LNCAP (cell line): ENCODE results near the gene HDAC4.

Experiments
- TF ChIP-seq, protein P1 (sequence below): fragments of 450-650 bp; IDR thresholded peaks from 2 replicates; pipeline ENCODE4 v1.5.1; 2017; ENCODE audit warnings: mild to moderate bottlenecking

HDAC4 gene

DNA sequence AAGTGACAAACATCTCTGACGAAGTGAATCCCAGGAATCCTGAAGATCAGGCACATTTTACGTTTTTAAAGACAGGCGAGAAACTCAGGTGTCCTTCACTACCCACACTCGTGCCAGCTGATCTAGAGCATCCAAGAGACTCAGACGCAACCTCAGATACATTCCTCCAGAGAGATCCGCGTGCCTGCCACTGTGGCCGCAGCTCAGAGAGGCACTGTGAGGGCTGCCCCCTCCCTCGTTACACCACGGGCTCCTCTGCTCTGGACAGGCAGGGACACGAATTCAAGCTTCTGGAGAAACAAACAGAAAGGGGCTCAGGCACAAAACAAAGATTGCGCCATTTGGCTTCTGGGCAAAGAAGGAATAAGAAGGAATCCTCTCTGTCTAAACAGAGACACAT is 268.0 kb downstream of the HDAC4 start:
- TF ChIP-seq, protein P1, sequence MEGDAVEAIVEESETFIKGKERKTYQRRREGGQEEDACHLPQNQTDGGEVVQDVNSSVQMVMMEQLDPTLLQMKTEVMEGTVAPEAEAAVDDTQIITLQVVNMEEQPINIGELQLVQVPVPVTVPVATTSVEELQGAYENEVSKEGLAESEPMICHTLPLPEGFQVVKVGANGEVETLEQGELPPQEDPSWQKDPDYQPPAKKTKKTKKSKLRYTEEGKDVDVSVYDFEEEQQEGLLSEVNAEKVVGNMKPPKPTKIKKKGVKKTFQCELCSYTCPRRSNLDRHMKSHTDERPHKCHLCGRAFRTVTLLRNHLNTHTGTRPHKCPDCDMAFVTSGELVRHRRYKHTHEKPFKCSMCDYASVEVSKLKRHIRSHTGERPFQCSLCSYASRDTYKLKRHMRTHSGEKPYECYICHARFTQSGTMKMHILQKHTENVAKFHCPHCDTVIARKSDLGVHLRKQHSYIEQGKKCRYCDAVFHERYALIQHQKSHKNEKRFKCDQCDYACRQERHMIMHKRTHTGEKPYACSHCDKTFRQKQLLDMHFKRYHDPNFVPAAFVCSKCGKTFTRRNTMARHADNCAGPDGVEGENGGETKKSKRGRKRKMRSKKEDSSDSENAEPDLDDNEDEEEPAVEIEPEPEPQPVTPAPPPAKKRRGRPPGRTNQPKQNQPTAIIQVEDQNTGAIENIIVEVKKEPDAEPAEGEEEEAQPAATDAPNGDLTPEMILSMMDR, result no peak

DNA sequence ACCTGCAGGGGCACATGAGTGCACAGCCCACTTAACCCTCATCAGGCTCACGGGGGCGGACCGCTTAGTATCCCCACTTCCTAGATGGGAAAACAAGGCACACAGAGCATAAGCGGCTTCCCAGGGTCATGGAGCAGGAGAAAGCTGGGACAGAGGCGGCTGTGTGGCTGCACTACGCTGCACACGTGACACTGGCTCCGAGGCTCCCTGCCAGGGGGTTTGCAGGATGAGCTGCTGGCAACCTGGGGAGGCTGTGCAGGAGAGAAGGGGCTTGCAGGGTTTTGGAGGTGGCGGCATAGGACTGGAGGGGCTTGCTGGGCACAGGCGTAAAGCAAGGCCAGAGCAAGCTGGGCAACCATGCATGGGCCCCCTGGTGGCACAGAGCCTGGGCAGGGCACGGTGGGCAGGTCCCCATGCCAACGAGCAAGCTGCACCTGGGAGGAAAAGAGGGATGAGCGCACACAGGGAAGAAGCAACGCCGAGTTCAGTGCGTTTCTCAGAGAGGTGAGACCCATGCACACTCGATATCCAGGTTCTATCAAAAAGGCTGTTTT is 268.6 kb downstream of the HDAC4 start:
- TF ChIP-seq, protein P1, result no peak

DNA sequence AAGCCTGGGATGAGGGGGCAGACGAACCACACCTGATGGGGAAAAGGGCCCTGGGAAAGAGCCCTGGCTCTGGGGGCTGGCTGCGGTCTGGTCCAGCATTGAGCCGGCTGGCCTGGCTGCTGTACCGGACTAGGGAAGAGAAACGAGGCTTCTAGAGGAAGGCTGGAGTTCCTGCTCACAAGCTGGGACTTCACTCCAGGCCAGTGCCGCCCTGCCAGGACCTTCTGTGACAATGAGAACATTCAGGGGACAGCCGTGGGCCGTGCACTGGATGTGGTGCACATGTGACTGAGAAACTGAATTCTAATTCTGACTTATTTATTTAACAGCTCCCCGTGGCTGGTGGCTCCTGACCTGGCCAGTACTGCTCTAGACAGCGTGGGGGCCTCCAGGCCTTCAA is 269.3 kb downstream of the HDAC4 start:
- TF ChIP-seq, protein P1, result no peak

DNA sequence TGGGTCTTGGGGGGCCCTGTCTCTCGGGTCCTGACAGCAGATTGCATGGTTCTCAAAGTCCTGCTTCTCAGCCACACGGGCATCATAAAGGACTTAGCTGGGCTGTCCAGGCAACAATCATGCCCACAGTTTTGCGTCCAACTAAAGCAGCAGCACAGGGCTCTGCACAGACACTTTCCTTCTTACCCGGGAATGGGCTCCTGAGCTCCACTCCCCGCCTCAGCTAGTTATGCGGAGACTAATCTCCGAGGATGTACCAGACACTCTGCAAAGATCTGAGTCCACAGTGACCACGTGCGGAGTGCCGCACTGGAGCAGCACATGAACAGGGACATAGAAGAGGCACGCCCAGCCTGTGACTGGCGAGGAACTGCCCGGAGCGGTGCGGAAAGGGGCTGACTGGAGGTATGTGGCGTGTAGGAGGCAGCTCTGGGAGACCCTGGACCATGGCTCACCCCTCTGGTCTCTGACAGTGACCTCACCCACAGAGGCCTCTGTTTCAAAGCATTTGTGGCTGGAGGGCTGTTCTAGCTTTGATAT is 270.0 kb downstream of the HDAC4 start:
- TF ChIP-seq, protein P1, result no peak

DNA sequence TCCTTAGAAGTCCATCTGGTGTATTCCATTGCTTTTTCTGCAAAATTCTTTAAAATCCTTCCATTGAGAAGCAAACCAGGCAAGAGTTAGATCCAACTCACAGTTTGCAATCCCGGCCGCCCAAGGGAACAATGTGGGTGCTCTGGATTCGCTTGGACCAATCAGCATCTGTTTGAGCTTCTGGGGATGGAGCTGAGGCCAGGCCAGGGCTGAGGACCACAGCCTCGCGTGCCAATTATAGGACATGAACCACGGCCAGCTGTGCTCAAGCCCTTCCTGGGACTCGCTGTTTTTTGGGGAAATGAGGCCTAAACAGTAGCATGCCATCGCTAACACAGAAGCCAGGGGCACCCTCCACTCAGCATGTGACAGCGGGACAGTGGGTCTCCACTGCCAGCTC is 270.8 kb downstream of the HDAC4 start:
- TF ChIP-seq, protein P1, result no peak

DNA sequence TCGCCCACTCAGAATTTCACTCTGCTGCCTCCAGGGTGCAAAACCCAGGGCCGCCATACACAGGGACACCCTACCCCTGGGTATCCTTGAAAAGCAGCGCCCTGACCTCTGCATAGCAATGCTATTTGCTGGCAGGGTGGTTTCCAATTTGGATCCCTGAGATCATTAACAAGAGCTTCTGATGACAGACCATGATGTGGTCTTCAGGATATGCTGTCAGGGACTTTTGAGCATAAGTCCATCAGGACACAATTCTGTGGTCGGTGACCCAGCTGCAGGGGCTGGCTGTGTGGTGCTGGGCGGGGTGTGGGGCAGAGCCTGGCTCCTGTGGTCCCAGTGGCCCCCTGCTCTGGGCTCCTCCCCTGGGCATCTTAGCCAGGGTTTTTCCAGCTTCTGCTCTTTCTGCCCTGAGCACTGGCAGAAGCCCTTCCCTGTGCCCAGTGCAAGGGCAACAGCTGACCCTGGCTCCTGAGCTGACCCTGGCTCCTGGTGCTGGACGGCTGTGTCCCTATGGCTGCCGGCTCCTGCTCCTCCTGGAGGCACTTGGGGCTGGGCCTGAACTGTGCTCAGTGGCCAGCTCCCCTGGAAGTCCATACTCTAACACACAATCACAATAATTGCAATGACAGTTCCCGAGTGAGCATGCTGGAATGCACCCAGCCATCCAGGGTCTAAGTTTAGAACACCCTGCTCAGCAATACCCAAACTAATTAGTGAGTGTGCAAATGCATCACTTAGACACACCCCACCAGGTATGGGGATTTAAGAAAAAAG is 271.5 kb downstream of the HDAC4 start:
- TF ChIP-seq, protein P1, result no peak

DNA sequence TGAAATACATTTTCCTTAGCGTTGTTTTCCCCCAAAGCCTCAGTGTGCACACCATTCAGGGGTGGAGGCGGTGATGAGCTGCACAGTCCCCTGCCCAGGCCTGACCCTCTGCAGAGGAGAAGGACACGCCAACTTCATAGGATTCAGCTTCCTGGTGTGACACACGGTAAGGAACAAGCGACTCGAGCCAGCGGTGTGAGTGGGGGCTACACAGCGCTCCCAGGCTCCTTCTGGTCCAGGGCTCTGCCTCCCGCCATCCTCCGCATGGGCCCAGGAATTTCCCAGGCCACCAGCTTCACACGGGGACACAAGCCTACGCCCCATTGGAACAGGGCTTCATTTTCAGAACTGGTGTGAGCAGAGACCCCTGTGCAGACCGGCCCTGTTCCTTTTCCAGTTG is 272.1 kb downstream of the HDAC4 start:
- TF ChIP-seq, protein P1, result no peak
